AG20443 (cell line): Measurements from ENCODE around the gene PGBD5.
"Not testable (repeated sequence)": the region's sequence is repeated elsewhere in the genome, so short reads cannot be mapped to it uniquely, and the experiment has no call there.

Experiments used
- DNase-seq: peaks from one replicate; pipeline ENCODE4 v3.0.0; 2012; ENCODE audit warnings: low spot score, mixed read lengths

Gene PGBD5

GRCh38 chr1:230424391-230425251, 1.5 kb downstream of the PGBD5 start:
- DNase-seq = no peak

GRCh38 chr1:230423951-230424350, 2.2 kb downstream of the PGBD5 start:
- no peak for DNase-seq

GRCh38 chr1:230423261-230423660, 2.9 kb downstream of the PGBD5 start:
- no peak for DNase-seq

- DNase-seq = no peak
Measured at GRCh38 chr1:230422221-230422981, 3.7 kb downstream of the PGBD5 start.

DNA sequence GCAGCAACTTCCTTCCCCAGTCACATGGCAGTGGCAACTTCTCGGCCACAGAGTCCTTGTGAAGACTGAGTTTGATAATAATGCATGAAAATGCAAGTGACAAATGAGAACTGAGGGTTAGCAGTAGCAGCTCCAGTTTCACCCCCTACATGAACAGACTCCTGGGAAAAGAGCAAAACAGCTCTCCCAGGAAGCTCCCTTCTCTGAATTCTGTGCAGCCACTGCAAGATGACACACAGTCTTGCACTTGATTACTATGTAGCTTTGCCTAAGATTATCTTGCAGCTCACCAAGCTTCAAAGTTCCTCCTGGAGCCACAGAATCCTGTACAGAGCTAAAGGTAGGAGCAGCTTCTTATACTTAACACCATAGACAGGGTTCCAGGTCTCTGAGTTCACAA, 4.7 kb downstream of the PGBD5 start:
- DNase-seq = no peak

GRCh38 chr1:230420372-230420771, 5.8 kb downstream of the PGBD5 start:
- DNase-seq = not testable (repeated sequence)

- no peak for DNase-seq
Measured at GRCh38 chr1:230416430-230416829, 9.7 kb downstream of the PGBD5 start.

DNA sequence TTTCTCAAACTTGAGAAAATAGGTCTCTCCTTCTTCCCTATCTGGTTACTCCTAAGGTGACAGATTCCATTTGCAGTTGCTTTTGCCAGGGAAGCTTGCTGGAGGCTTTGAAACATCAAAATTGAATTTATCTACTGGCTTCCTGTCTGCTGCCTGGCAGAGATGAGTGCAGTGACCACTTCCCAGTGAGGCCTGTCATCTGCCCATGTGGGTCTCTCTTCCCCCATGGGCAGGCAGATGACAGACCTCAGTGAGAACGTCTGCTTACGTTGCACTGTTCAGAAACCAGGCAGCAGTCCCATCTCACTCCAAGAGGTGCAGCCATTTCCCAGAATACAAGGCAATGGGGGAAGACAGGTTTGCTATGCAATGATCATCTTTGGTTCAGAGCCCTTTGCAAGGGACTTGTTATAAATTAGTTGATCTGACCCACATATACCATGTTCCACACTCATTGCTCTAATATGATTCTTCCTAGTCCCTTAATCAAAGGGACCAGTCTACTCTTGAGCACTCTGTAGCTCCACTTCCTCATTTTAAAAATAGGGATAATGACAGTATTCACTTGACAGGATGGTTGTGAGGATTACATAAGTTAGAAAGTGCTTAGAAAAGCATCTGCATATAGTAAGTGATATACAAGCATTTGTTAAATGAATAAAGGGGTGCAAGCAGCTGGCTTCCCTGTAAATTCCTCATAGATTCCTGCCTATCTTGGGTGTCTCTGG, 10.6 kb downstream of the PGBD5 start:
- no peak for DNase-seq

DNA sequence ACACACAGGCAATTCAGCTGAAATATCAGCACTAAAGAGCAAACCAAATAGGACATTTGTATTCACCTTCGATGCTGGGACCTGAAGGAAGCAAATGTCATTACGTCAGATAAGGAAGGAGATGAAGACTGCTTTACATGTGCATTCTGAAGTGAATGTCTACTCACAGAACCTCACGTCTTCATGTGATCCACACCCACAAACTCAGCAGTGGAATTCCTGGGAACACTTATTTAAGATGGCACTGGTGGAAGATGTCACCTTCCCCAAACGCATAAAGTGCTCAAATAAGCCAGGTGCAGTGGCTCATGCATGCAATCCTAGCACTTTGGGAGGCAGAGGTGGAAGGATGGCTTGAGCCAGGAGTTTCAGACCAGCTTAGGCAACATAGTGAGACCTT, 11.4 kb downstream of the PGBD5 start:
- DNase-seq = no peak

- no peak for DNase-seq
Measured at GRCh38 chr1:230414102-230414501, 12.0 kb downstream of the PGBD5 start.

GRCh38 chr1:230413061-230413460, 13.1 kb downstream of the PGBD5 start:
- DNase-seq = no peak

- DNase-seq = no peak
Measured at GRCh38 chr1:230408971-230409370, 17.2 kb downstream of the PGBD5 start.

DNA sequence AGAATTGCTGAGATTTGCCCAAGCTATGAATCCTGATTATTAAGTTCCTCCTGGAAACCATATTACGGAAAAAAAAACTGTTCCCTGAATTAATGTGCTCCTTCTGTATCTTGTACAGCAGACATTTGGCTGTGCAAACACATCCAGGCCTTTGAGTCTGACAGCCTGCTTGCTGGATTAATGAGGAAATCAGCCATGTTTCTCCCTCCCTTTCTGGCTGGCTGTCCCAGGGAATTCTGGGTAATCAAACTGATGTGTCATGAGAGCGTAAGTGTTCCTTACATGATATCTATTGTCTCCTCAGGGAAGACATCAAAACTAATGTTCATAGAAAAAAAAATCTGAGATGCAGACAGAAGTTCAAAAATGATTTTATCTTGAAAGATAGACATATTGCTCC, 18.8 kb downstream of the PGBD5 start:
- DNase-seq = no peak

GRCh38 chr1:230406727-230407126, 19.4 kb downstream of the PGBD5 start:
- DNase-seq = not testable (repeated sequence)

GRCh38 chr1:230403442-230403841, 22.7 kb downstream of the PGBD5 start:
- no peak for DNase-seq

DNA sequence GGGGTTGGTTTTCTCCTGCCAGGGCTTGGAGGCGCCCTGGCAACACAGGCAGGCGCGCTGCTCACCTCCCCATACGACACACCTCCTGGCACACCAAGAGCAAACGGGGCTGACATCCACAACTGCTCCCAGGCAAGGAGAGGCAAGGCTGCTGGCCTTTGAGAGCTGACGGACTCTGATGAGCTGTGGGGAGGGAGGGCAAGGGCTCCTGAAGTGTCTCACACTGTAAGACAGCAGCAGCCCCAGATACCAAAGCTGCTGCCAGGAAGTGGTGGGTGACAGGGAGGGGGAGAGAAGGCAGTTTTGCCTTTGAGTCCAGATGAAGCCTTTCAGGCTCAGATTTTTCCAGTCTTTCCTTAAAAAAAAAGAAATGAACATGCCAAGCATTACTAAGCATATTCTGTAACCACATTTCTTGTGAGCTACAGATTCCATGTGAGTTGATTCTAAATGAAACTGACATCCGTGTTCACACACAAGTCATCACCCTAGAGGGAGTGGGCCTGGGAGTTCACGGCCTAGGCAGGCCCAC, 24.3 kb downstream of the PGBD5 start:
- peak; percentile 38 for DNase-seq

GRCh38 chr1:230401101-230401500, 25.0 kb downstream of the PGBD5 start:
- DNase-seq = no peak

GRCh38 chr1:230400007-230400344, 26.2 kb downstream of the PGBD5 start:
- no peak for DNase-seq

GRCh38 chr1:230399321-230400006, 26.7 kb downstream of the PGBD5 start:
- no peak for DNase-seq

DNA sequence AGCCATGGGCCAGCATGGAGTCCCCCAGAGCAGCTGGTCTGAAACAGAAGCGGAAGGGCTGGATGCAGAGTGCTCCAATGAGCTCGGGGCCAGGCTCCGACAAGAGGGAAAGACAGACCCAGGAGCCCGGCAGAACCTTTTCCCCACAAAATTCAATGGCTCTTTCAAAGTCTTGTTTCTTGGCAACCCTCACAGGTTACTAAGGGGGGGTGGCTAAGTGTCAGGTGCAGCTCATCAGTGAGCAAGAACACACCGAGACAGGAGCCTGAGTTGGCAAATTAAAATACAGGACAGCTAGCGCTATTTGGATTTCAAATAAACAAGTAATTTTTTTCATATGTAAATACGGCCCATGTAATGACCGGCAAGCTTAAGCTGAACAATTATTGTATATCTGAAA, 27.3 kb downstream of the PGBD5 start:
- DNase-seq = no peak

- no peak for DNase-seq
Measured at GRCh38 chr1:230396966-230397365, 29.2 kb downstream of the PGBD5 start.

GRCh38 chr1:230395932-230396331, 30.2 kb downstream of the PGBD5 start:
- DNase-seq = no peak
